Activated naive CD8-positive, alpha-beta T cell treated with anti-CD3 and anti-CD28 coated beads, Interleukin-2, amount 50 U/mL, for 16 hours (primary cell): ENCODE results near the gene WDR7.
"Not testable (repeated sequence)": the region's sequence is repeated elsewhere in the genome, so short reads cannot be mapped to it uniquely, and the experiment has no call there.

Source experiments
- DNase-seq: peaks from one replicate; pipeline ENCODE4 v3.0.0-alpha.2; 2020; ENCODE audit warnings: low read depth, low spot score

The WDR7 gene

DNA sequence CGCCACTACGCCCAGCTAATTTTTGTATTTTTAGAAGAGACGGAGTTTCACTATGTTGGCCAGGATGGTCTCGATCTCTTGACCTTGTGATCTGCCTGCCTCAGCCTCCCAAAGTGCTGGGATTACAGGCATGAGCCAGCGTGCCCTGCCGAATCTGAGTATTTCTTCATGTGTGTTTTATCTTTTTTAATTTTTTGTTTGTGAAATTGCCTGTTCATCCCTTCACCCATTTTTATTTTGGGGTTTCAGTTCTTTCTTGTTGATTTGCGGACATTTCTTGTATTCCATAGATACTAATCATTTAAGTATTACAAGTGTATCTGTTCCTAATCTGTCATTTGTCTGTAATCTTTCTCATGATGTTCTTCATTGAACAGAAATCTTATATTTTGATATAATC lies 3.1 kb downstream of the WDR7 start:
- not testable (repeated sequence) for DNase-seq

DNA sequence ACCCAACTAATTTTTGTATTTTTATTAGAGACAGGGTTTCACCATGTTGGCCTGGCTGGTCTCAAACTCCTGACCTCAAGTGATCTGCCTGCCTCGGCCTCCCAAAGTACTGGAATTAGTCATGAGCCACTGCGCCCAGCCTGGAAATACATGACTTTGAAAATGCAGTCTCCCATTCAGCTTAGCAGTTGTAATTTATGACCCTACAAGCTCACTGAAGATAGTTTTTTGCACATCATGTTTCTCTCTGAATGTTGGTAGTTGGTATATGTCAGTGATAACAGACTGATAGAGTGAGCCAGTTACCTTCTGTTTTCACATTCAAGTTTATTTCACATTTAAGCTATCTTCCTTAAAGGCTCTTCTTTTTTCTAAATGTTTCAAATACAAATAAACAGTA lies 7.1 kb downstream of the WDR7 start:
- DNase-seq: no peak

DNA sequence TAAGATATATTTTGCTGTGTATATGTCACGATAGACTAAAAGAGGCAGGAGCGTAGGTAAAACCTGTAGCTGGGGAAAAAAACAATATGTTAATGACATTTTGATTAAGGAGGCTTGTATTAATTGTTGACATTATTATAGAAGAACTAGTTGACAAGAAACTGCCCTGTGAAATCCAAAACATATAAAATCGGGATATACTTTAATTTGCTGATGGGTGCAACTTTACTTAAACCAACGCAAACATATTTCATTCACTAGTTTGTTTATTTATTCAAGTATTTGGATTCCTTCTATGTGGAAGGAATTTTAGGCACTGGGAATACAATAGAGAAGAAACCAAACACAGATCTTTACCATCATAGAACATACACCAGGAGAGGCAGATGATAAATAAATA lies 8.0 kb downstream of the WDR7 start:
- DNase-seq: no peak

DNA sequence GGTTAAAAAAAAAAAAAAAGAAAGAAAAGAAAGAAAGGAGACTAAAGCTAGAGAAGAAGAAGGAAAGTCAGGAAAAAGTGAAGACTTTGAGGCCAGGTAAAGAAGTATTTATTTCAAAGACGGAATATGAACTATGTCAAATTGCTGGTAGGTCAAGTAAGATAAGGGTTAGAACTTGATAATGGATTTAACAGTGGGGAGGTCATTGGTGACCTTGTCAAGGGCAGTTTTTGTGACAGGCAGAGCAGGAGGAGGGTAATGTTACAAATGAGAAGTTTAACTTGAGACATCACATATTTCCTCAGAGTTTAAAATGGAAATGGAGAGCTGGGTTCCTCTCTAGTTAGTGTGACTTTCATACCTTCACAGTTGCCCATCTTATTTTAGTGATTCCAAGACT lies 9.5 kb downstream of the WDR7 start:
- no peak for DNase-seq

GRCh38 chr18:56661360-56662062 lies 10.4 kb downstream of the WDR7 start:
- no peak for DNase-seq

DNA sequence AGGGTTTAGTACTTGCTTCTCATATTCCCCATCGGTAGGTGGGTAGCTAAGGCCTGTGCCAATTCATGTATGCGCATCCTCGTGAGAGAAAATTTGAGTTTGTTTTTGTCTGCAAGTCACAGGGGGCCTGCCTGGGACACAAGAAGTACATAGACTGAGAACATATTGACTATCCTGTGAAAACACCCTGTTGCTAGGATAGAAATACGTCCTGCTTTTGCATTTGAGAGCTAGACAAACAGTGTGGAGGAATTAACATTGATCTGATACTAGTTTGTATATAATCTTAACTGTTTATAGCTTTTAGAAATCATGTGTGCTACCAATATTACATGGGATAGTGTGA lies 10.9 kb downstream of the WDR7 start:
- DNase-seq: no peak

DNA sequence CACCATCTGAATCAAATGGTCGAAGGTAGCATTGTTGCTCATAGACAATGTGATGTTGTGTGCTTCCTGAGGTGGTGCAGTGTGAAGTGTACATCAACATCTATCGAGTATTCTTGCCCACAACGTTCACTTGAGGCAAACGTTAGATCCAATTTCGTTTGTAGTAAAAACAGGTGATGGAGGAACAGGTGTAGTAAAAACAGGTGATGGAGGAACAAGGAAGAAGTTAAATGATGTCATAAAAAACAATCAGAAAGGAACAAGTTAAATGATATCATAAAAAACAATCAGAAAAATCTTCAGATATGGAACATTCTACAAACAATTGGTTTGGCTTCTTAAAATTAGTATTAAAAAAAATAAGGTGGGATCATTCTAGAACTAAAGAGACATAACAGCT lies 11.3 kb downstream of the WDR7 start:
- no peak for DNase-seq

GRCh38 chr18:56662902-56663301 lies 11.7 kb downstream of the WDR7 start:
- DNase-seq: no peak

GRCh38 chr18:56672391-56672790 lies 21.2 kb downstream of the WDR7 start:
- no peak for DNase-seq

DNA sequence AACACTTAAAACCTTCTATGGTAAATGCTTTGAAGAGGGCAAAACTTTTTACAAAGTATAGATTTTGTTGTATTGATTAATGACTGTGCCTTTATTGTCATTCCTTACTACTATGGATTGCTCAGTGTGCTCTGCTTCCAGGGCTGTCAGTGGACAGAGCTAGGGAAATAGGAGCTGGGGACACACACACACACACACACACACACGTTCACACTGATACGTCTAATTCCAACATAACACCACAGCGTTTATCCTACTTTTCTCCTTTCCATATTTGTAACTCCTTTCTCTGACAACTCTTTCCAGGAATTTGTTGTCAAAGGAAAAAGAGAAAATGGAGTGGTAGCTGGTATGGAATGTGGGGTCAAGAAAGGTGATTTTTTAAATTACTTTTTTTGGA lies 21.8 kb downstream of the WDR7 start:
- no peak for DNase-seq

DNA sequence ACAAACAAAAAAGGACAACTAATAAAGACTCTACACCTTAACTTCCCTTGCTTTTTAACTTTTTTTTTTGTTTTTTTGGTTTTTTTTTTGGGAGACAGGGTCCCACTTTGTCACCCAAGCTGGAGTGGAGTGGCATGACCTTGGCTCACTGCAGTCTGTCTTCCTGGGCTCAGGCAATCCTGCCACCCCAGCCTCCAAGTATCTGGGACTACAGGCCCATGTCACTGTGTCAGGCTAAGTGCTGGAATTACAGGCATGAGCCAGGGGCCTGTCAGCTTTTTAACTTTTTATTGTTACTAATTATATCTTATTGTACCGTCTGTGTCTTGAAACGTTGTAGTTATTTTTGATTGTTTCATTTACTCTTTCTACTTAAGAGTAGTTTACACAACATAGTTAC lies 25.5 kb downstream of the WDR7 start:
- DNase-seq: no peak

- no peak for DNase-seq
Measured at GRCh38 chr18:56678836-56679565, 27.8 kb downstream of the WDR7 start.

DNA sequence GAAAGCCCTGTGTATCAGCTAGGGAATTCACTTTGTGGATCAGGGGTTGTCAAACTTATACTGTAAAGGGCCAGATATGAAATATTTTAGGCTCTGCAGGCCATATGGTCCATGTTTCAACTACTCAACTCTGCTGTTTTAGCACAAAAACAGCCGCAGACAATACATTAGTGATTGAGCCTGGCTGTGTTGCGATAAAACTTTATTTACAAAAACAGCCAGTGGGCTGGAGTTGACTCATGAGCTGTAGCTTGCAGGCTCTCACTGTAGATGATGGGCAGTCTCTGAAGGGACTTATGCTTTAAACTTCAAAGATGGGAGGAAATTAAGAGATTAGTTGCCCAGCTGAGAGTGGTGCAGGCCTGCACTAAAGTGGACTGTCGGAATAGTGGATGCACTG lies 33.1 kb downstream of the WDR7 start:
- no peak for DNase-seq

GRCh38 chr18:56691530-56691929 lies 40.4 kb downstream of the WDR7 start:
- no peak for DNase-seq

DNA sequence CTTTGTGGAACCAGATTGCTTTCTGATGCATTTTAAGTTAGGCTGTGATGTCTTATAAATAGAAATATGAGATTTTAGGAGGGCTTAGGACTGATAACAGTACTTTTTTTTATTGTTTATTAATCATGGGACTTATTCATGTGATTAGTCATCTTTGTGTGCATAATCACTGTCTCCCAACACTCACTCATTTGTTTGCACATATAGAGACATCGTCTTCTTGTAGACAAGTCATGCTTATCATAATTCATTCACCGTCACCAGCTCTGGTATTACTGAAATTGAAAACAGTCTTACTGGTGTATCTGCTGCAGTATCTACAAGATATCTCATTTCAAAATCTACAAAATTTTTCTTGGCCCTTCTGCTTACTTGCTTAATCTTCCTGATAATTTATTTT lies 45.8 kb downstream of the WDR7 start:
- DNase-seq: no peak

- DNase-seq: no peak
Measured at GRCh38 chr18:56702946-56703345, 51.8 kb downstream of the WDR7 start.

GRCh38 chr18:56709463-56709862 lies 58.3 kb downstream of the WDR7 start:
- no peak for DNase-seq

DNA sequence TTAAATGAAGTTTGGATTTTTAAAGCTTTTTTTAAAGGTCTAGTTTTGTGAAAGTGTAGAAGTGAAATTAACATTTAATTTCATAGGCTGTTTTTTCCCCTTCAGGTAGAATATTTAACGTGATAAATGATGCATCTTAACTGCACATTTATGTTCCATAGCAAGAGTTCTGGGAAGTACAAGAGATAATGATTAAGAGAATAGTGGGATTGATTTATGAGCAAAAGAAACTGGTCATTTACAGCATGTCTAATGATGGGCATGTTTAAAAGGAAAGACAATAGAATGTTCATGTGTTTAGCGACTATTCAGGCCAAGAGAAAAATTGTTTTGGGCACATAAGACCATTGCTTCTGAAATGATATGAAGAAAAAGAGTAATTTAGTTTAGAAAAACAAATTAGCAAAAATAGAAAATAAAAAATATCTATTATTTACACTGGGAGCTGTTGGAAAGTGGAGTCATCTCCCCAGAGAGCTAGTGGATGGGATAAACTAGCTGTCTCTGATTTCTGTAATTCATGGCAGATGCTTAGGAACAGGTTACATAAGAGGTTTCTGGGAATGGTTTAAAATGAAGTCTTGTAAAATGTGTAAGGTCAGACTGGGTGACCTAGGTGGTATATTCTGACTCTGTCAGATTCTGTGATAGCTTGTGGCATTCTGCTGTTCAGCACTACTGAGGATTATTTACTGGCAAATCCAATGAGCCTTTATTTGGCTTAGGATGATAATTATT lies 60.7 kb downstream of the WDR7 start:
- no peak for DNase-seq

- no peak for DNase-seq
Measured at GRCh38 chr18:56712761-56713160, 61.6 kb downstream of the WDR7 start.

- no peak for DNase-seq
Measured at GRCh38 chr18:56715121-56715520, 64.0 kb downstream of the WDR7 start.

DNA sequence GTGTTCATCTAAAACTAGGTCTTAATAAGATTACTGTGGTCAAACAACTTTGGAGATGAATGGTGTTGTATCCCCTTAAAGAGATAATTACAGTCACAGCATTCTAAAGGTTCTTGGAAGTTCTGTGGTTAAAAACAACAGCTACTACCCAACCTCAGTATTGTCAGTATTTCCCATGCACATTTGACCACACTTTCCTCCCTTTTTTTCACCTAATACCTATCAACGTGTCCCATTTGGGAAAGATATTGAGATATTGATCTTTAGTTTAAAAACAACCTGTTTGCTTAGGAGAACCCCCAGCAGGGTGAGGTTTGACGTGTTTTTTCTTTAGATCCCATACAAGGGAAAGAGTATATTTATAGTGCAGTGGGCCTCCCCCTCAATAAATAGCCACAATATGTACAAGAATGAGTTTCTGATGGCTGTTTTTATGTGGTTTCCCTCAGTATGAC lies 65.6 kb downstream of the WDR7 start:
- no peak for DNase-seq

DNA sequence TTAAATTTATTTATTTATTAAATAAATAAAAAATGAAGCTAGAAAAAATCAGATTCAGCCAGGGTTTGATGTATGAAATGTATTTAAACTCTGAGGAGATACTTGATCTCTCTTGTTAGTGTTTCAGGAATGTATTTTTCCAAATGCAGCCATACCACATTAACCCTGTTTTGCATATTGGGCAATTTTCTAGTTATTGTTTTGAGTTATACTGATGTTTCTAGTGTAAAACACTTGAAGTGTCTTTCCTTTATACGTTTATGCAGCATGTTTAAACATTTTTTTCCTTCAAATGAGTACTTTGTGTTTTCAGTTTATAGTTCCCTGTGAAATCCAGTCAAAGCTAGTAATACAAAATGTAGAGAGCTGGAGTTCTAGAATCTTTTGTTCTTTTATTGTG lies 69.9 kb downstream of the WDR7 start:
- no peak for DNase-seq

DNA sequence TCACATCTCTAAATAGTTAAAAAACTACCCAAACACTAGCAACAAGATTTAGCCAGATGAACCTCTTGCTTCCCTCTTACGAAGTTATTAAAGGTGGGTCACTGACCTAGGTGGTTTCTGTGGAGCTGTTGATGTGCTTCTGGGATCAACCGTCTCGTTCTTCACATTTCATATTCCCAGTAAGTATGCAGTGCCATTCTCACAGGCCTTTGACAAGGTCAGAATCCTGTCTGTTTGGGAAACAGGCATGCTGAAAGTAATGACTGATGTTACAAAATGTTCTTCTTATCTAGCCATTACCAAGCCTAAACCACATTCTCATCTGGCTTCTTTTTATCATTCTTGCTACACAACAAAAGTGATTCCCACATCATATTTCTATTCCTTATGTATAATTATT lies 70.3 kb downstream of the WDR7 start:
- DNase-seq: no peak
